BE2C (cell line): ENCODE results near the gene SLC4A9.
A peak's percentile ranks its signal among the peaks of the same experiment; 100 is the strongest.

Experiments
- DNase-seq: peaks from one replicate; pipeline ENCODE4 v3.0.0-alpha.2; 2020
- H3K27me3 ChIP-seq: fragments of 250-450 bp; sonication (Bioruptor Pico); 2 replicates; pipeline ENCODE4 v1.5.1; 2020; ENCODE audit warnings: mild to moderate bottlenecking
- H3K36me3 ChIP-seq: fragments of 250-450 bp; sonication (Bioruptor Pico); 2 replicates; pipeline ENCODE4 v1.5.1; 2020; ENCODE audit warnings: mild to moderate bottlenecking
- H3K4me1 ChIP-seq: fragments of 250-450 bp; sonication (Bioruptor Pico); 2 replicates; pipeline ENCODE4 v1.5.1; 2020
- H3K4me3 ChIP-seq: 2 replicates; pipeline ENCODE4 v1.5.1; 2011; ENCODE audit warnings: low read depth, low read length
- H3K9me3 ChIP-seq: fragments of 250-450 bp; sonication (Bioruptor Pico); 2 replicates; pipeline ENCODE4 v1.5.1; 2020
- CTCF ChIP-seq: IDR thresholded peaks from 2 replicates; pipeline ENCODE4 v1.5.1; 2012; ENCODE audit warnings: mild to moderate bottlenecking, low read depth, low read length

Gene SLC4A9

DNA sequence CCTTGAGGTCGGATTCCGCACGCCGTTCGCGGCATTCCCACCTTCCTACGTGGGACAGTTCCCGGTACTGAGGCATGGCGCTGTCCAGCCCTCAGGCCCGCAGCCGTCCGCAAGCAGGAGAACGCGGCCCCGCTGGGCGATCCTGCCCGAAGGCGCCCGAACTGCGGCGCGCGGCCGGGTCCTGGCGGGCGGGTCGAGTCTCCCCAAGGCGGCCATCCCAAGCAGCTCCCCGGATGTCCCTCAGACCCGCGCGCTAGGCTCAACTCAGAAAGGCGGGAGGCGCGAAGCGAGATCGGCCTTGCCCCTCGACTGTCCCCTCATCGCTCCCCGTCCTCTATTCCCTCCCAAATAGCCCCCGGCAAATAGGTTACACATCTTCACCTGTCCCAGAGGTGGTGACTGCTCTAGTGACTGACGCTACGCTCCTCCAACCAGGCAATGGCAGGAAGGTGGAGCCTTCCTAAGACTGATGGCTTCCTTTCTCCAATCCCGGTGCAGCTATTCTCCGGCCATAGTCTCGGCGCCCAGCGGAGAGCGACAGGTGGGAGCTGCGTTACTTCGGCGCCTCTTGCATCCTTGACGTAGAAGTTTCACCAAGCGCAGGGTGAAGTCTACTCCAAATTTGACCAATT, 40.9 kb downstream of the SLC4A9 start:
- H3K36me3 ChIP-seq: peaks cover 13% of the 10 kb centered on the region; the same call in 1 of the 2 replicates
- TF ChIP-seq CTCF: no peak
- DNase-seq: peak; percentile 91

GRCh38 chr5:140401362-140402257, 41.6 kb downstream of the SLC4A9 start, which contains the start of gene ANKHD1:
TSS of gene ANKHD1 (plus strand) at chr5:140401833. CDS start at chr5:140401968, 135 bp downstream.
- Histone ChIP-seq H3K4me1 (no peaks in the 10 kb centered on the region), H3K9me3 (no peaks in the 10 kb centered on the region), H3K36me3 (peaks cover 17% of the 10 kb centered on the region; the same call in 1 of the 2 replicates), H3K4me3 (peak within 1 kb of the TSS; percentile 99), H3K27me3 (no peaks in the 10 kb centered on the region)
- DNase-seq: peak; percentile 99
- no peak for TF ChIP-seq CTCF

More for the DNA sequence above, 40.9 kb downstream of the SLC4A9 start:
- peak overlapping the region; percentile 98 for H3K4me3 ChIP-seq
- no peaks in the 10 kb centered on the region for H3K27me3 ChIP-seq
- H3K9me3 ChIP-seq: no peaks in the 10 kb centered on the region
- no peaks in the 10 kb centered on the region for H3K4me1 ChIP-seq

DNA sequence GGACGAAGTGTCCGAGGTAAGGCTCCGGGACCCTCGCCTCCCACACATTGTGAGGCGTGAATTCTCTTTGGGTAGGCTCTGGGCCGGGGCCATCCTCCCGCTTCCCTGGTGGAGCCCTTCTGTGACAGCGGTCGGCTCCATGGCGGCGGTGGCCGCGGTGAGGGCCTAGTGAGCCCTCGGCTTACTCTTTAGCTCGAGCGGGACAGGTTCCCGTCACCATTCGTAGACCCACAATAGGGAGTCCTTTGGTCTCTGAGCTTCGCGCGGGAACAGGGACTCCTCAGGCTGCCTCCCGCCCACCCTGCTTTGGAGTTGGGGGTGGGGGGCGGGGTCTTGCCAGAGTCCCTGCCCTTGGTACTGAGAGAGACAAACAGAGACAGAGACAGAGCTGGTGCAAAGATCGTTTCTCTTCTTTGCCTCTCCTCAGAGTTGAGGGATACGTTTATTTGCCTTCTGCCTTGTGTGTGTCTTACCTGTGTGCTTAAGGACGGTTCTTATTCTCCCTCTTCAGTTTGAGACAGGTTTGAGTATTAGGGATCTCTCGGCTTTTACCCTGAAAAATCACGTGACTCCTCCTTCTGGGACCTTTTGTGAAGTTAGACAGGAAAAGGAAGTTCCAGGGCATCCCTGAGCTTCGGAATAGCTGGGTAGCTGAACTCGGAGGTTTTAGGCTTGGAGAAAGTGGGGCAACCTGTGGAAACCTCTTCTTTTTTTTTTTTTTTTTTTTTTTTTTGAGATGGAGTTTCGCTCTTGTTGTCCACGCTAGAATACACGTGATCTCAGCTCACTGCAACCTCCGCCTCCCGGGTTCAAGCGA, 42.5 kb downstream of the SLC4A9 start:
- H3K4me1 ChIP-seq: no peaks in the 10 kb centered on the region
- H3K27me3 ChIP-seq: no peaks in the 10 kb centered on the region
- H3K36me3 ChIP-seq: peaks cover 18% of the 10 kb centered on the region; the same call in 1 of the 2 replicates
- no peaks in the 10 kb centered on the region for H3K9me3 ChIP-seq
- DNase-seq: peak; percentile 63
- H3K4me3 ChIP-seq: peak overlapping the region; percentile 99
- no peak for TF ChIP-seq CTCF

DNA sequence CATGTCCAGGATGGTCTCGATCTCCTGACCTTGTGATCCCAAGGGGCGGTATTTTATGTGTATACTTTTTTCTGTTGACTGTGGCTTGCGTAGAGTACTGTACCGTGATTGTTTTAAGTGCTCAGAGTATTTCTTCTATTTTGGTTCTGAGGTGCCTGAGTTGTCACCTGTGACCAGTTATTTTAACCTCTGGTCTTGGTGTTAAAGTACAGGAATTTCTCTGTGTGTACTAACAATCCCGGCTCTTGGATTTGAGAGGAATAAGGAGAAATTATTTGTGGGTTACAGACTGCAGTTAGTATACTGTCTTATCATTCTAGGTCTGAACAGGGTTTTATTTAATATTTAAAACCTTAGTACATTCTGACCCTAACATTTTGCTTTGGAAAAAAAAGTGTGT, 43.6 kb downstream of the SLC4A9 start:
- Histone ChIP-seq H3K36me3 (peaks cover 18% of the 10 kb centered on the region; the same call in 1 of the 2 replicates), H3K4me3 (peak overlapping the region; percentile 99), H3K4me1 (no peaks in the 10 kb centered on the region), H3K27me3 (no peaks in the 10 kb centered on the region), H3K9me3 (no peaks in the 10 kb centered on the region)
- no peak for TF ChIP-seq CTCF
- DNase-seq: no peak

- H3K4me1 ChIP-seq: no peaks in the 10 kb centered on the region
- peaks cover 16% of the 10 kb centered on the region; the same call in 1 of the 2 replicates for H3K36me3 ChIP-seq
- DNase-seq: no peak
- H3K27me3 ChIP-seq: no peaks in the 10 kb centered on the region
- H3K9me3 ChIP-seq: no peaks in the 10 kb centered on the region
- TF ChIP-seq CTCF: no peak
- no peak overlapping the region for H3K4me3 ChIP-seq
Measured at GRCh38 chr5:140408750-140409241, 48.8 kb downstream of the SLC4A9 start.
